ENCODE measurements around the gene KCNK15. TPM values are rescaled to one million over a fixed set of nuclear protein-coding genes. Genes with fewer than 3 reads are reported as not detected.

KCNK15 gene
- total RNA-seq, 4 donors from 2014 or later, result 2.5 to 5.1 (median 3.4) TPM

GRCh38 chr20:44723391-44723790 is 22.3 kb upstream of the KCNK15 start:
- TF ChIP-seq POLR2A (IDR thresholded peaks at IDR 0.05), result no peak
- TF ChIP-seq, protein P1, sequence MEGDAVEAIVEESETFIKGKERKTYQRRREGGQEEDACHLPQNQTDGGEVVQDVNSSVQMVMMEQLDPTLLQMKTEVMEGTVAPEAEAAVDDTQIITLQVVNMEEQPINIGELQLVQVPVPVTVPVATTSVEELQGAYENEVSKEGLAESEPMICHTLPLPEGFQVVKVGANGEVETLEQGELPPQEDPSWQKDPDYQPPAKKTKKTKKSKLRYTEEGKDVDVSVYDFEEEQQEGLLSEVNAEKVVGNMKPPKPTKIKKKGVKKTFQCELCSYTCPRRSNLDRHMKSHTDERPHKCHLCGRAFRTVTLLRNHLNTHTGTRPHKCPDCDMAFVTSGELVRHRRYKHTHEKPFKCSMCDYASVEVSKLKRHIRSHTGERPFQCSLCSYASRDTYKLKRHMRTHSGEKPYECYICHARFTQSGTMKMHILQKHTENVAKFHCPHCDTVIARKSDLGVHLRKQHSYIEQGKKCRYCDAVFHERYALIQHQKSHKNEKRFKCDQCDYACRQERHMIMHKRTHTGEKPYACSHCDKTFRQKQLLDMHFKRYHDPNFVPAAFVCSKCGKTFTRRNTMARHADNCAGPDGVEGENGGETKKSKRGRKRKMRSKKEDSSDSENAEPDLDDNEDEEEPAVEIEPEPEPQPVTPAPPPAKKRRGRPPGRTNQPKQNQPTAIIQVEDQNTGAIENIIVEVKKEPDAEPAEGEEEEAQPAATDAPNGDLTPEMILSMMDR (IDR thresholded peaks at IDR 0.05), result no peak
- Histone ChIP-seq H3K4me3 (replicated peaks in 1 of 3) (no peak overlapping the region), H3K27ac (no peak overlapping the region), H3K36me3 (no peaks in the 10 kb centered on the region), H3K27me3 (no peaks in the 10 kb centered on the region), H3K4me1 (peaks cover 4 to 18% of the 10 kb centered on the region in 2 donors), H3K9me3 (no peaks in the 10 kb centered on the region)
- intact Hi-C loops (cut with DNase I), result no loop called here
- WGBS, 2 donors, result 87 to 92% methylated on average over 7 of the region's 7 CpGs
- no peak for DNase-seq

- intact Hi-C loops (cut with DNase I), result no loop called here
- TF ChIP-seq, protein P1 (IDR thresholded peaks at IDR 0.05), result no peak
- TF ChIP-seq POLR2A (IDR thresholded peaks at IDR 0.05), result no peak
- peaks cover 4 to 22% of the 10 kb centered on the region in 2 donors for H3K4me1 ChIP-seq
Observed at GRCh38 chr20:44723798-44724362, 21.8 kb upstream of the KCNK15 start.

DNA sequence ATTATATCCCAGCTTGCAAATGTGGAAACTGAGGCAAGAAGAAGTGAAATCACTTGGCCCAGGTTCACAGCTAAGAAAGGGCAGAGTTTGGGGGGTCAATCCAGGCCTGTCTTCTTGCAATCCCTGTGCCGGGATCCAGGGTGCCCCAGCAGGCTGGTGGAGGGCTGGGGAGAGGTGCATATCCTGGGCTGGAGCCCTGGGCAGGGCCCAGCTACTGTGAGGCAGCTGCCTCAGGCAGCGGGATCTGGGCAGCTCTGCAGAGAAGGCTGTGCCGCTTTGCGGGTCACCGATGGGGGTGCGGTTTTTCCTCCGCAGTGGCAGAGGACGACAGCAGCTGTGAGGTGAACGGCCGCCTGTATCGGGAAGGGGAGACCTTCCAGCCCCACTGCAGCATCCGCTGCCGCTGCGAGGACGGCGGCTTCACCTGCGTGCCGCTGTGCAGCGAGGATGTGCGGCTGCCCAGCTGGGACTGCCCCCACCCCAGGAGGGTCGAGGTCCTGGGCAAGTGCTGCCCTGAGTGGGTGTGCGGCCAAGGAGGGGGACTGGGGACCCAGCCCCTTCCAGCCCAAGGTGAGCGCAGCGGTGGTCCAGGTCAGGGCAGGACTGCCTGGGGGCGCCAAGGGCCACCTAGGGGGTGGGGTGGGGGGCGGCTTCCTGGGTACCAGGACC is 21.1 kb upstream of the KCNK15 start:
- Histone ChIP-seq H3K9me3 (no peaks in the 10 kb centered on the region), H3K4me3 (replicated peaks in 1 of 3) (no peak overlapping the region), H3K27me3 (no peaks in the 10 kb centered on the region), H3K36me3 (no peaks in the 10 kb centered on the region), H3K4me1 (peaks cover 4 to 29% of the 10 kb centered on the region in 2 donors), H3K27ac (no peak overlapping the region)
- intact Hi-C loops (cut with DNase I), result no loop called here
- TF ChIP-seq, protein P1 (IDR thresholded peaks at IDR 0.05), result no peak
- no peak for TF ChIP-seq POLR2A (IDR thresholded peaks at IDR 0.05)
- WGBS, 2 donors, result 43 to 71% methylated on average over 3 to 8 of the region's 26 CpGs
- DNase-seq, result no peak

More at GRCh38 chr20:44723798-44724362, 21.8 kb upstream of the KCNK15 start:
- DNase-seq, result no peak
- Histone ChIP-seq H3K36me3 (no peaks in the 10 kb centered on the region), H3K4me3 (replicated peaks in 1 of 3) (no peak overlapping the region), H3K9me3 (no peaks in the 10 kb centered on the region), H3K27me3 (no peaks in the 10 kb centered on the region), H3K27ac (no peak overlapping the region)
- 93 to 94% methylated on average over 9 of the region's 9 CpGs for WGBS, 2 donors

DNA sequence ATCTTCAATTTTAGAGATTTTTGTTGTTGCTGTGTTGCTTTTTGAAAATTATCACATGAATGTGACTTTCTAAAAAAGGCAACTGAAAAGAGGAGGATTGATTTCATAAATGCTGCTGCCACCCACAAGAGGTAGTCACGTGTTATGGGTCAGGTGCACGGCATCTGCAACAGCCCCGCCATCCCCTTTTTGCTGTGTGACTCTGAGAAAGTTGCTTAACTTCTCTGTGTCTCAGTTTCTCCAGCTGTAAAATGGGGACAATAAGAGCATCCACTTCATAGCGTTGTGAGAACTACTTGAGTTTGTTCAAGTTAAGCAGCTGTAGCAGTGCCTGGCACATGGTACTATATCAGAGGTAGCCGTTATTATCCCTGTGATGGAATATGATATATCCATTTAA is 19.8 kb upstream of the KCNK15 start:
- Histone ChIP-seq H3K36me3 (no peaks in the 10 kb centered on the region), H3K27me3 (no peaks in the 10 kb centered on the region), H3K4me1 (peaks cover 1 to 22% of the 10 kb centered on the region in 2 donors), H3K9me3 (no peaks in the 10 kb centered on the region), H3K4me3 (replicated peaks in 1 of 3) (no peak overlapping the region), H3K27ac (no peak overlapping the region)
- WGBS, 2 donors, result 63 to 68% methylated on average over 5 of the region's 5 CpGs
- no peak for TF ChIP-seq POLR2A (IDR thresholded peaks at IDR 0.05)
- TF ChIP-seq, protein P1 (IDR thresholded peaks at IDR 0.05), result no peak
- DNase-seq, result no peak
- intact Hi-C loops (cut with DNase I), result no loop called here

GRCh38 chr20:44727039-44727438 is 18.6 kb upstream of the KCNK15 start:
- H3K36me3 ChIP-seq, result no peaks in the 10 kb centered on the region
- intact Hi-C loops (cut with DNase I), result no loop called here
- H3K4me1 ChIP-seq, result peaks cover 6 to 18% of the 10 kb centered on the region in 2 donors
- WGBS, 2 donors, result 97 to 100% methylated on average over 1 to 9 of the region's 11 CpGs
- no peak for DNase-seq
- no peaks in the 10 kb centered on the region for H3K27me3 ChIP-seq
- no peak overlapping the region for H3K4me3 ChIP-seq (replicated peaks in 1 of 3)
- H3K27ac ChIP-seq, result no peak overlapping the region
- TF ChIP-seq POLR2A (IDR thresholded peaks at IDR 0.05), result no peak
- TF ChIP-seq, protein P1 (IDR thresholded peaks at IDR 0.05), result no peak
- H3K9me3 ChIP-seq, result no peaks in the 10 kb centered on the region

All from thyroid gland (tissue), 4 donors.